Measurements from ENCODE around the gene CPN1. TPM values are rescaled to one million over a fixed set of nuclear protein-coding genes. Genes with fewer than 3 reads are reported as not detected.
A peak's percentile ranks its signal among the peaks of the same experiment; 100 is the strongest.
"Not testable (repeated sequence)": the region's sequence is repeated elsewhere in the genome, so short reads cannot be mapped to it uniquely, and the experiment has no call there.

CPN1 gene
- under 1 TPM in 3 of 10 donors, not detected in 7; 0.08 to 0.21 (median 0.19) TPM for polyA plus RNA-seq (ENCODE audit: insufficient read length in 10 of 10)
- long read RNA-seq, donor 1: 0 reads
- long read RNA-seq, donor 2: 0 reads
- long read RNA-seq, donor 3: 0 reads
- long read RNA-seq, donor 4: 0 reads
- long read RNA-seq, donor 5: 0 reads
- long read RNA-seq, donor 6: 0 reads
- long read RNA-seq, donor 7: 0 reads
- long read RNA-seq, donor 8: 0 reads
- long read RNA-seq, donor 9: 0 reads

GRCh38 chr10:100081075-100082001, at the start of gene CPN1:
CPN1 (minus strand) TSS chr10:100081869; CDS start chr10:100081625, 244 bp downstream.
- no peak for DNase-seq

GRCh38 chr10:100130831-100131230, 49.2 kb upstream of the CPN1 start:
- DNase-seq: peak; percentile 49 to 67 (median 55)

GRCh38 chr10:100129424-100129823, 47.8 kb upstream of the CPN1 start:
- no peak for DNase-seq

GRCh38 chr10:100128951-100129350, 47.3 kb upstream of the CPN1 start:
- DNase-seq: no peak

GRCh38 chr10:100125335-100125734, 43.7 kb upstream of the CPN1 start:
- not testable (repeated sequence) for DNase-seq

- no peak for DNase-seq
These were observed 42.4 kb upstream of the CPN1 start for GRCh38 chr10:100124097-100124496.

- DNase-seq: no peak
These were observed 41.1 kb upstream of the CPN1 start for GRCh38 chr10:100122780-100123179.

GRCh38 chr10:100120550-100120949, 38.9 kb upstream of the CPN1 start:
- DNase-seq: no peak

- DNase-seq: no peak
These were observed 38.1 kb upstream of the CPN1 start for GRCh38 chr10:100119726-100120125.

- peak in 1 of 3 donors; percentile 61 for DNase-seq
These were observed 33.5 kb upstream of the CPN1 start for GRCh38 chr10:100114976-100115770.

- DNase-seq: no peak
These were observed 32.8 kb upstream of the CPN1 start for GRCh38 chr10:100114460-100114859.

GRCh38 chr10:100109670-100110069, 28.0 kb upstream of the CPN1 start:
- DNase-seq: no peak

GRCh38 chr10:100106865-100107264, 25.2 kb upstream of the CPN1 start:
- DNase-seq: no peak

- no peak for DNase-seq
These were observed 22.6 kb upstream of the CPN1 start for GRCh38 chr10:100104300-100104699.

GRCh38 chr10:100103581-100103980, 21.9 kb upstream of the CPN1 start:
- no peak for DNase-seq

GRCh38 chr10:100101192-100102076, 19.8 kb upstream of the CPN1 start:
- no peak for DNase-seq

GRCh38 chr10:100100651-100101184, 19.0 kb upstream of the CPN1 start:
- DNase-seq: no peak

- DNase-seq: no peak
These were observed 7.6 kb upstream of the CPN1 start for GRCh38 chr10:100089241-100089640.

- not testable (repeated sequence) for DNase-seq
These were observed 5.0 kb upstream of the CPN1 start for GRCh38 chr10:100086708-100087107.

GRCh38 chr10:100085596-100085995, 3.9 kb upstream of the CPN1 start:
- DNase-seq: no peak

GRCh38 chr10:100083623-100084022, 2.0 kb upstream of the CPN1 start:
- no peak for DNase-seq

All from muscle of back (tissue), 13 donors.